ENCODE data around the gene WDR31.
A peak's percentile ranks its signal among the peaks of the same experiment; 100 is the strongest.

Gene WDR31

GRCh38 chr9:113355040-113355596 lies 15.0 kb upstream of the WDR31 start:
- DNase-seq, result no peak

GRCh38 chr9:113352411-113352810 lies 12.3 kb upstream of the WDR31 start:
- no peak overlapping the region for H3K4me3 ChIP-seq (ENCODE audit: insufficient read depth, low read depth, low read length, poor library complexity, severe bottlenecking)
- DNase-seq, result no peak
- no peaks in the 10 kb centered on the region for H3K9me3 ChIP-seq (ENCODE audit: control insufficient read depth, low read length)
- no peak overlapping the region for H3K27ac ChIP-seq (ENCODE audit: insufficient read depth, low read length, poor library complexity, severe bottlenecking)
- H3K27me3 ChIP-seq (replicated peaks; ENCODE audit: control insufficient read depth, insufficient read depth, low read length, poor library complexity, severe bottlenecking), result peaks cover 17% of the 10 kb centered on the region
- H3K4me1 ChIP-seq (ENCODE audit: control insufficient read depth, insufficient read depth, low read length, poor library complexity, severe bottlenecking), result peaks cover 4% of the 10 kb centered on the region
- no peaks in the 10 kb centered on the region for H3K36me3 ChIP-seq (ENCODE audit: control insufficient read depth, insufficient read depth, low read length)

More at GRCh38 chr9:113355040-113355596, 15.0 kb upstream of the WDR31 start:
- H3K36me3 ChIP-seq (ENCODE audit: control insufficient read depth, insufficient read depth, low read length), result no peaks in the 10 kb centered on the region
- peaks cover 12% of the 10 kb centered on the region for H3K27me3 ChIP-seq (replicated peaks; ENCODE audit: control insufficient read depth, insufficient read depth, low read length, poor library complexity, severe bottlenecking)
- H3K9me3 ChIP-seq (ENCODE audit: control insufficient read depth, low read length), result no peaks in the 10 kb centered on the region
- H3K27ac ChIP-seq (ENCODE audit: insufficient read depth, low read length, poor library complexity, severe bottlenecking), result no peak overlapping the region
- no peaks in the 10 kb centered on the region for H3K4me1 ChIP-seq (ENCODE audit: control insufficient read depth, insufficient read depth, low read length, poor library complexity, severe bottlenecking)
- no peak overlapping the region for H3K4me3 ChIP-seq (ENCODE audit: insufficient read depth, low read depth, low read length, poor library complexity, severe bottlenecking)

- no peak for DNase-seq
- peaks cover 18% of the 10 kb centered on the region for H3K27me3 ChIP-seq (replicated peaks; ENCODE audit: control insufficient read depth, insufficient read depth, low read length, poor library complexity, severe bottlenecking)
- no peak overlapping the region for H3K27ac ChIP-seq (ENCODE audit: insufficient read depth, low read length, poor library complexity, severe bottlenecking)
- no peaks in the 10 kb centered on the region for H3K36me3 ChIP-seq (ENCODE audit: control insufficient read depth, insufficient read depth, low read length)
- no peaks in the 10 kb centered on the region for H3K9me3 ChIP-seq (ENCODE audit: control insufficient read depth, low read length)
- H3K4me3 ChIP-seq (ENCODE audit: insufficient read depth, low read depth, low read length, poor library complexity, severe bottlenecking), result no peak overlapping the region
- peaks cover 4% of the 10 kb centered on the region for H3K4me1 ChIP-seq (ENCODE audit: control insufficient read depth, insufficient read depth, low read length, poor library complexity, severe bottlenecking)
These were observed 11.9 kb upstream of the WDR31 start for GRCh38 chr9:113352006-113352405.

GRCh38 chr9:113350937-113351336 lies 10.9 kb upstream of the WDR31 start:
- Histone ChIP-seq H3K4me3 (ENCODE audit: insufficient read depth, low read depth, low read length, poor library complexity, severe bottlenecking) (no peak overlapping the region), H3K27ac (ENCODE audit: insufficient read depth, low read length, poor library complexity, severe bottlenecking) (no peak overlapping the region), H3K27me3 (replicated peaks; ENCODE audit: control insufficient read depth, insufficient read depth, low read length, poor library complexity, severe bottlenecking) (peaks cover 18% of the 10 kb centered on the region), H3K9me3 (ENCODE audit: control insufficient read depth, low read length) (no peaks in the 10 kb centered on the region), H3K4me1 (ENCODE audit: control insufficient read depth, insufficient read depth, low read length, poor library complexity, severe bottlenecking) (peaks cover 4% of the 10 kb centered on the region), H3K36me3 (ENCODE audit: control insufficient read depth, insufficient read depth, low read length) (no peaks in the 10 kb centered on the region)
- DNase-seq, result no peak

- Histone ChIP-seq H3K27me3 (replicated peaks; ENCODE audit: control insufficient read depth, insufficient read depth, low read length, poor library complexity, severe bottlenecking) (peaks cover 18% of the 10 kb centered on the region), H3K4me3 (ENCODE audit: insufficient read depth, low read depth, low read length, poor library complexity, severe bottlenecking) (no peak overlapping the region), H3K36me3 (ENCODE audit: control insufficient read depth, insufficient read depth, low read length) (no peaks in the 10 kb centered on the region), H3K9me3 (ENCODE audit: control insufficient read depth, low read length) (no peaks in the 10 kb centered on the region), H3K27ac (ENCODE audit: insufficient read depth, low read length, poor library complexity, severe bottlenecking) (no peak overlapping the region), H3K4me1 (ENCODE audit: control insufficient read depth, insufficient read depth, low read length, poor library complexity, severe bottlenecking) (peaks cover 4% of the 10 kb centered on the region)
- DNase-seq, result no peak
These were observed 10.1 kb upstream of the WDR31 start for GRCh38 chr9:113350107-113350661.

- DNase-seq, result no peak
- H3K4me1 ChIP-seq (ENCODE audit: control insufficient read depth, insufficient read depth, low read length, poor library complexity, severe bottlenecking), result peaks cover 4% of the 10 kb centered on the region
- no peaks in the 10 kb centered on the region for H3K36me3 ChIP-seq (ENCODE audit: control insufficient read depth, insufficient read depth, low read length)
- H3K9me3 ChIP-seq (ENCODE audit: control insufficient read depth, low read length), result no peaks in the 10 kb centered on the region
- H3K27me3 ChIP-seq (replicated peaks; ENCODE audit: control insufficient read depth, insufficient read depth, low read length, poor library complexity, severe bottlenecking), result peaks cover 18% of the 10 kb centered on the region
- peak within 1 kb of the TSS; percentile 38 for H3K4me3 ChIP-seq (ENCODE audit: insufficient read depth, low read depth, low read length, poor library complexity, severe bottlenecking)
- H3K27ac ChIP-seq (ENCODE audit: insufficient read depth, low read length, poor library complexity, severe bottlenecking), result no peak within 1 kb of the TSS
These were observed 9.5 kb upstream of the WDR31 start, which contains the start of gene BSPRY for GRCh38 chr9:113349445-113350094. Gene BSPRY (plus strand): TSS chr9:113349541. CDS start chr9:113349580, 39 bp downstream.

GRCh38 chr9:113349066-113349444 lies 9.0 kb upstream of the WDR31 start:
- Histone ChIP-seq H3K4me1 (ENCODE audit: control insufficient read depth, insufficient read depth, low read length, poor library complexity, severe bottlenecking) (peaks cover 4% of the 10 kb centered on the region), H3K4me3 (ENCODE audit: insufficient read depth, low read depth, low read length, poor library complexity, severe bottlenecking) (no peak overlapping the region)

GRCh38 chr9:113348437-113348836 lies 8.4 kb upstream of the WDR31 start:
- no peak for DNase-seq
- H3K27me3 ChIP-seq (replicated peaks; ENCODE audit: control insufficient read depth, insufficient read depth, low read length, poor library complexity, severe bottlenecking), result peaks cover 18% of the 10 kb centered on the region
- H3K4me3 ChIP-seq (ENCODE audit: insufficient read depth, low read depth, low read length, poor library complexity, severe bottlenecking), result no peak overlapping the region
- H3K9me3 ChIP-seq (ENCODE audit: control insufficient read depth, low read length), result no peaks in the 10 kb centered on the region
- no peaks in the 10 kb centered on the region for H3K36me3 ChIP-seq (ENCODE audit: control insufficient read depth, insufficient read depth, low read length)
- peaks cover 4% of the 10 kb centered on the region for H3K4me1 ChIP-seq (ENCODE audit: control insufficient read depth, insufficient read depth, low read length, poor library complexity, severe bottlenecking)
- no peak overlapping the region for H3K27ac ChIP-seq (ENCODE audit: insufficient read depth, low read length, poor library complexity, severe bottlenecking)

More at GRCh38 chr9:113349066-113349444, 9.0 kb upstream of the WDR31 start:
- no peak for DNase-seq
- Histone ChIP-seq H3K36me3 (ENCODE audit: control insufficient read depth, insufficient read depth, low read length) (no peaks in the 10 kb centered on the region), H3K27ac (ENCODE audit: insufficient read depth, low read length, poor library complexity, severe bottlenecking) (no peak overlapping the region), H3K9me3 (ENCODE audit: control insufficient read depth, low read length) (no peaks in the 10 kb centered on the region), H3K27me3 (replicated peaks; ENCODE audit: control insufficient read depth, insufficient read depth, low read length, poor library complexity, severe bottlenecking) (peaks cover 18% of the 10 kb centered on the region)

- H3K4me1 ChIP-seq (ENCODE audit: control insufficient read depth, insufficient read depth, low read length, poor library complexity, severe bottlenecking), result peaks cover 5% of the 10 kb centered on the region
- H3K36me3 ChIP-seq (ENCODE audit: control insufficient read depth, insufficient read depth, low read length), result no peaks in the 10 kb centered on the region
- H3K4me3 ChIP-seq (ENCODE audit: insufficient read depth, low read depth, low read length, poor library complexity, severe bottlenecking), result no peak overlapping the region
- DNase-seq, result no peak
- no peak overlapping the region for H3K27ac ChIP-seq (ENCODE audit: insufficient read depth, low read length, poor library complexity, severe bottlenecking)
- peaks cover 12% of the 10 kb centered on the region for H3K27me3 ChIP-seq (replicated peaks; ENCODE audit: control insufficient read depth, insufficient read depth, low read length, poor library complexity, severe bottlenecking)
- H3K9me3 ChIP-seq (ENCODE audit: control insufficient read depth, low read length), result no peaks in the 10 kb centered on the region
These were observed 5.6 kb upstream of the WDR31 start for GRCh38 chr9:113345671-113346070.

- Histone ChIP-seq H3K36me3 (ENCODE audit: control insufficient read depth, insufficient read depth, low read length) (no peaks in the 10 kb centered on the region), H3K4me1 (ENCODE audit: control insufficient read depth, insufficient read depth, low read length, poor library complexity, severe bottlenecking) (peaks cover 9% of the 10 kb centered on the region)
- no peak for DNase-seq
These were observed 5.1 kb upstream of the WDR31 start for GRCh38 chr9:113345190-113345589.

More at GRCh38 chr9:113345190-113345589, 5.1 kb upstream of the WDR31 start:
- H3K9me3 ChIP-seq (ENCODE audit: control insufficient read depth, low read length), result no peaks in the 10 kb centered on the region
- no peak overlapping the region for H3K27ac ChIP-seq (ENCODE audit: insufficient read depth, low read length, poor library complexity, severe bottlenecking)
- peaks cover 7% of the 10 kb centered on the region for H3K27me3 ChIP-seq (replicated peaks; ENCODE audit: control insufficient read depth, insufficient read depth, low read length, poor library complexity, severe bottlenecking)
- no peak overlapping the region for H3K4me3 ChIP-seq (ENCODE audit: insufficient read depth, low read depth, low read length, poor library complexity, severe bottlenecking)
